IMR-90 (cell line): ENCODE results near the gene CIBAR2. TPM values are rescaled to one million over a fixed set of nuclear protein-coding genes. Genes with fewer than 3 reads are reported as not detected.

Experiments
- ATAC-seq: fragments of 200-7000 bp; cut with Tn5 transposase; 2 replicates; pipeline ENCODE4 v1.9.1; 2020; ENCODE audit warnings: low read depth, mild to moderate bottlenecking, moderate library complexity
- BruUV-seq: library from RNA; stranded (reverse); fragments of 400-500 nt; replicated peaks from 2 replicates; lab custom pipeline; 2021; lab: Mats Ljungman, UMichigan
- CTCF ChIA-PET: fragments of 300-600 bp; formaldehyde crosslinking; extraction: SDS; loops from one replicate; lab custom pipeline; 2021; ENCODE audit warnings: antibody characterized with exemption; lab: Yijun Ruan, JAX
- POLR2A ChIA-PET: fragments of 300-600 bp; sonication (Branson Sonifier 250); formaldehyde crosslinking; loops from one replicate; lab custom pipeline; 2022; ENCODE audit warnings: antibody characterized with exemption; ENCODE audit not compliant: unreplicated experiment; lab: Charles Lee
- DNase-seq: peaks from one replicate; pipeline ENCODE4 v3.0.0; 2013
- H2AFZ ChIP-seq: replicated peaks from 2 replicates; pipeline ENCODE3; 2013; ENCODE audit warnings: low read length, mild to moderate bottlenecking; ENCODE audit not compliant: poor library complexity
- H2AK5ac ChIP-seq: 2 replicates; pipeline ENCODE4 v1.6.1; 2013; ENCODE audit warnings: low read depth, low read length, inconsistent platforms
- H2AK9ac ChIP-seq: replicated peaks from 2 replicates; pipeline ENCODE3; 2013; ENCODE audit warnings: mild to moderate bottlenecking, low read depth, low read length, moderate library complexity; ENCODE audit not compliant: poor library complexity
- H2BK120ac ChIP-seq: 2 replicates; pipeline ENCODE4 v1.6.1; 2013; ENCODE audit warnings: low read depth, low read length, inconsistent platforms
- H2BK15ac ChIP-seq: 3 replicates; pipeline ENCODE4 v1.6.1; 2013; ENCODE audit warnings: low read depth, low read length, inconsistent platforms
- H2BK20ac ChIP-seq: 2 replicates; pipeline ENCODE4 v1.6.1; 2013; ENCODE audit warnings: low read depth, mild to moderate bottlenecking, inconsistent platforms, low read length, moderate library complexity
- H2BK5ac ChIP-seq: 2 replicates; pipeline ENCODE4 v1.6.1; 2013; ENCODE audit warnings: mild to moderate bottlenecking, low read depth, low read length, inconsistent platforms; ENCODE audit not compliant: poor library complexity, severe bottlenecking
- H3K14ac ChIP-seq: replicated peaks from 2 replicates; pipeline ENCODE4 v1.6.1; 2013; ENCODE audit warnings: low read depth, low read length, inconsistent platforms
- H3K18ac ChIP-seq: 2 replicates; pipeline ENCODE4 v1.6.1; 2013; ENCODE audit warnings: low read depth, low read length, control low read depth
- H3K23ac ChIP-seq: 2 replicates; pipeline ENCODE4 v1.6.1; 2013; ENCODE audit warnings: low read depth, low read length, inconsistent platforms
- H3K27ac ChIP-seq: 2 replicates; pipeline ENCODE4 v1.5.1; 2013; ENCODE audit warnings: mild to moderate bottlenecking, control low read depth, low read length; ENCODE audit not compliant: insufficient read depth
- H3K27me3 ChIP-seq: 2 replicates; pipeline ENCODE4 v1.6.1; 2013; ENCODE audit warnings: low read length; ENCODE audit not compliant: control insufficient read depth, insufficient read depth
- H3K36me3 ChIP-seq: 2 replicates; pipeline ENCODE4 v1.6.1; 2013; ENCODE audit warnings: low read length, mixed read lengths; ENCODE audit not compliant: control insufficient read depth, insufficient read depth
- H3K4ac ChIP-seq: 2 replicates; pipeline ENCODE4 v1.6.1; 2013; ENCODE audit warnings: low read depth, low read length, inconsistent platforms
- H3K4me1 ChIP-seq: 2 replicates; pipeline ENCODE4 v1.6.1; 2013; ENCODE audit warnings: low read length, mixed read lengths; ENCODE audit not compliant: control insufficient read depth, insufficient read depth
- H3K4me2 ChIP-seq: 2 replicates; pipeline ENCODE4 v1.6.1; 2013; ENCODE audit warnings: low read depth, mild to moderate bottlenecking, control low read depth, low read length, moderate library complexity
- H3K4me3 ChIP-seq: 2 replicates; pipeline ENCODE4 v1.5.1; 2013; ENCODE audit warnings: low read depth, mild to moderate bottlenecking, control low read depth, low read length, moderate library complexity; ENCODE audit not compliant: insufficient read depth
- H3K56ac ChIP-seq: 2 replicates; pipeline ENCODE4 v1.6.1; 2013; ENCODE audit warnings: low read length, inconsistent platforms; ENCODE audit not compliant: insufficient read depth; ENCODE audit errors: extremely low read depth
- H3K79me1 ChIP-seq, 2 experiments: 2 replicates each; pipeline ENCODE4 v1.6.1; 2013; ENCODE audit warnings: low read length in 2 of 2, inconsistent platforms in 1 of 2, low read depth in 1 of 2
- H3K9ac ChIP-seq: 2 replicates; pipeline ENCODE4 v1.6.1; 2013; ENCODE audit warnings: low read depth, low read length, control low read depth
- H3K9me1 ChIP-seq: 2 replicates; pipeline ENCODE4 v1.6.1; 2013; ENCODE audit warnings: low read length, inconsistent platforms; ENCODE audit not compliant: insufficient read depth
- H3K9me3 ChIP-seq: 2 replicates; pipeline ENCODE4 v1.6.1; 2013; ENCODE audit warnings: low read length; ENCODE audit not compliant: control insufficient read depth, insufficient read depth
- H4K20me1 ChIP-seq: 2 replicates; pipeline ENCODE4 v1.6.1; 2013; ENCODE audit warnings: low read length, inconsistent platforms; ENCODE audit not compliant: insufficient read depth
- H4K5ac ChIP-seq: 2 replicates; pipeline ENCODE4 v1.6.1; 2013; ENCODE audit warnings: mild to moderate bottlenecking, low read depth, low read length, control low read depth
- H4K8ac ChIP-seq, 2 experiments: 2 replicates each; pipeline ENCODE4 v1.6.1; 2013; ENCODE audit warnings: low read depth in 2 of 2, low read length in 2 of 2, control low read depth in 1 of 2, inconsistent platforms in 1 of 2
- H4K91ac ChIP-seq: 2 replicates; pipeline ENCODE4 v1.6.1; 2013; ENCODE audit warnings: low read depth, low read length, inconsistent platforms; ENCODE audit not compliant: insufficient read depth
- BHLHE40 ChIP-seq: fragments of 150-350 bp; IDR thresholded peaks from 2 replicates; pipeline ENCODE4 v1.6.1; 2016; ENCODE audit warnings: mild to moderate bottlenecking, low read depth, low read length
- CEBPB ChIP-seq: IDR thresholded peaks from 2 replicates; pipeline ENCODE4 v1.6.1; 2012; ENCODE audit warnings: low read depth, low read length, improper control_type of control experiment
- CHD1 ChIP-seq: IDR thresholded peaks from 2 replicates; pipeline ENCODE4 v1.6.1; 2012; ENCODE audit warnings: low read depth, low read length, improper control_type of control experiment
- CTCF ChIP-seq: conservative IDR thresholded peaks from 2 replicates; pipeline ENCODE4 v1.5.1; 2012; ENCODE audit warnings: mild to moderate bottlenecking, low read depth, low read length, improper control_type of control experiment
- ELK1 ChIP-seq: fragments of 150-350 bp; IDR thresholded peaks from 2 replicates; pipeline ENCODE4 v1.6.1; 2016; ENCODE audit warnings: low read depth, mild to moderate bottlenecking, low read length, moderate library complexity, borderline replicate concordance
- FOS ChIP-seq: fragments of 150-350 bp; IDR thresholded peaks from 2 replicates; pipeline ENCODE4 v1.6.1; 2016; ENCODE audit warnings: low read depth, low read length
- MAFK ChIP-seq: IDR thresholded peaks from 2 replicates; pipeline ENCODE4 v1.6.1; 2012; ENCODE audit warnings: low read depth, low read length, improper control_type of control experiment
- MAZ ChIP-seq: IDR thresholded peaks from 2 replicates; pipeline ENCODE4 v1.6.1; 2012; ENCODE audit warnings: low read depth, mild to moderate bottlenecking, low read length, improper control_type of control experiment, moderate library complexity, borderline replicate concordance
- MXI1 ChIP-seq: IDR thresholded peaks from 2 replicates; pipeline ENCODE4 v1.6.1; 2012; ENCODE audit warnings: low read depth, mild to moderate bottlenecking, low read length, moderate library complexity, borderline replicate concordance
- NFE2L2 ChIP-seq: fragments of 150-350 bp; IDR thresholded peaks from 2 replicates; pipeline ENCODE4 v1.6.1; 2016; ENCODE audit warnings: low read depth, mild to moderate bottlenecking, low read length
- POLR2A ChIP-seq: IDR thresholded peaks from 2 replicates; pipeline ENCODE4 v1.6.1; 2012; ENCODE audit warnings: mild to moderate bottlenecking, low read depth, low read length
- RAD21 ChIP-seq: IDR thresholded peaks from 2 replicates; pipeline ENCODE4 v1.6.1; 2012; ENCODE audit warnings: low read length, improper control_type of control experiment
- RCOR1 ChIP-seq: IDR thresholded peaks from 2 replicates; pipeline ENCODE4 v1.6.1; 2012; ENCODE audit warnings: mild to moderate bottlenecking, low read length, improper control_type of control experiment; ENCODE audit not compliant: insufficient replicate concordance
- RFX5 ChIP-seq: IDR thresholded peaks from 2 replicates; pipeline ENCODE4 v1.8.0; 2012; ENCODE audit warnings: low read depth, mild to moderate bottlenecking, low read length, moderate library complexity
- SMC3 ChIP-seq: fragments of 150-350 bp; IDR thresholded peaks from 2 replicates; pipeline ENCODE4 v1.6.1; 2016; ENCODE audit warnings: low read depth, mild to moderate bottlenecking, antibody characterized with exemption, low read length, moderate library complexity
- USF2 ChIP-seq: fragments of 150-350 bp; IDR thresholded peaks from 2 replicates; pipeline ENCODE4 v1.6.1; 2017; ENCODE audit warnings: mild to moderate bottlenecking, antibody characterized with exemption, low read length, low read depth
- WGBS, 2 experiments: methylation state at CpG; one replicate each; pipeline versions ENCODE4 v1.1.5 to v1.1.7; 2013; ENCODE audit warnings: missing lambda C conversion rate in 2 of 2; ENCODE audit not compliant: insufficient read length in 1 of 2; ENCODE audit errors: extremely low coverage in 2 of 2; 5-methylcytosine and 5-hydroxymethylcytosine counted together
- dilution Hi-C: fragments of 300-500 bp; cut with HindIII; formaldehyde crosslinking; loops from one replicate; pipeline ENCODE4 v1.14.3; 2018; ENCODE audit warnings: low sequenced_read_pairs; ENCODE audit not compliant: unreplicated experiment
- in situ Hi-C: fragments of 300-500 bp; cut with MboI; formaldehyde crosslinking; loops from 3 replicates; pipeline ENCODE4 v1.14.3; 2019; ENCODE audit warnings: low sequenced_read_pairs, inconsistent platforms, mixed read lengths
- intact Hi-C: fragments of 100-400 bp; cut with micrococcal nuclease; formaldehyde crosslinking; loops from 2 replicates; pipeline ENCODE4 v1.10.0; 2022
- polyA plus RNA-seq, 3 experiments: library from polyadenylated mRNA; depleted of rRNA; stranded (reverse); fragments of >200 nt; gene quantifications; 2 replicates each; pipeline ENCODE4 v1.2.3, GENCODE V29; 2012; ENCODE audit warnings: low replicate concordance in 1 of 3
- total RNA-seq: library from RNA; depleted of rRNA; stranded (reverse); fragments of >200 nt; gene quantifications from 2 replicates; pipeline ENCODE4 v1.2.3, GENCODE V29; 2012

Gene CIBAR2
- total and polyA plus RNA-seq, 2 of the 4 experiments (the other 2 are of a cell fraction): 0.18 to 0.24 TPM

GRCh38 chr16:85078226-85078625, 34.0 kb downstream of the CIBAR2 start:
- 100% methylated on average over 2 of the region's 10 CpGs; no CpG with 5 or more reads in 1 of the 2 experiments for WGBS, 2 experiments
- BruUV-seq: no TSS peak
- Histone ChIP-seq H3K4me2 (no peak overlapping the region), H3K9me1 (no peaks in the 10 kb centered on the region; the same call in none of the 2 replicates), H3K14ac (no peak overlapping the region), H3K79me1 (no peaks in the 10 kb centered on the region), H3K4me3 (no peak overlapping the region), H4K91ac (no peak overlapping the region), H2BK15ac (no peak overlapping the region), H3K56ac (no peak overlapping the region), H2BK120ac (no peak overlapping the region), H3K27me3 (no peaks in the 10 kb centered on the region), H3K4ac (no peak overlapping the region), H3K27ac (no peak overlapping the region), H2AK9ac (no peak overlapping the region), H3K36me3 (peaks cover 31% of the 10 kb centered on the region; the same call in 1 of the 2 replicates), H3K23ac (no peak overlapping the region), H3K9ac (no peak overlapping the region), H2BK20ac (no peak overlapping the region), H2AK5ac (no peak overlapping the region), H4K20me1 (0 out of 2 replicates have a peak, but pooled peaks cover 6% of the 10 kb centered on the region), H4K8ac (no peak overlapping the region), H4K5ac (no peak overlapping the region), H3K4me1 (peaks cover 5% of the 10 kb centered on the region; the same call in 1 of the 2 replicates), H3K9me3 (no peaks in the 10 kb centered on the region), H2BK5ac (no peak overlapping the region), H3K18ac (no peak overlapping the region), H2AFZ (no peak overlapping the region)
- TF ChIP-seq MXI1: no peak
- TF ChIP-seq RCOR1: no peak
- no peak for TF ChIP-seq MAFK
- no peak for TF ChIP-seq USF2
- TF ChIP-seq RFX5: no peak
- no peak for TF ChIP-seq CEBPB
- TF ChIP-seq CTCF: no peak
- TF ChIP-seq FOS: no peak
- no peak for TF ChIP-seq POLR2A
- TF ChIP-seq MAZ: no peak
- no peak for TF ChIP-seq NFE2L2
- no peak for TF ChIP-seq CHD1
- TF ChIP-seq BHLHE40: no peak
- no peak for TF ChIP-seq RAD21
- no peak for TF ChIP-seq SMC3
- no peak for TF ChIP-seq ELK1
- in situ Hi-C loops: no loop called here
- ATAC-seq: no peak
- intact Hi-C loops: no loop called here
- ChIA-PET CTCF (interaction anchor here (0.6 kb wide), 1 partner anchor 607 kb away, joined by 3 read pairs; no protein-coding TSS in a partner anchor), POLR2A (no interaction called here)
- dilution Hi-C loops: no loop called here
- DNase-seq: no peak
